ENCODE measurements around the gene IL17RC.
"Not testable (repeated sequence)": the region's sequence is repeated elsewhere in the genome, so short reads cannot be mapped to it uniquely, and the experiment has no call there.

The IL17RC gene

DNA sequence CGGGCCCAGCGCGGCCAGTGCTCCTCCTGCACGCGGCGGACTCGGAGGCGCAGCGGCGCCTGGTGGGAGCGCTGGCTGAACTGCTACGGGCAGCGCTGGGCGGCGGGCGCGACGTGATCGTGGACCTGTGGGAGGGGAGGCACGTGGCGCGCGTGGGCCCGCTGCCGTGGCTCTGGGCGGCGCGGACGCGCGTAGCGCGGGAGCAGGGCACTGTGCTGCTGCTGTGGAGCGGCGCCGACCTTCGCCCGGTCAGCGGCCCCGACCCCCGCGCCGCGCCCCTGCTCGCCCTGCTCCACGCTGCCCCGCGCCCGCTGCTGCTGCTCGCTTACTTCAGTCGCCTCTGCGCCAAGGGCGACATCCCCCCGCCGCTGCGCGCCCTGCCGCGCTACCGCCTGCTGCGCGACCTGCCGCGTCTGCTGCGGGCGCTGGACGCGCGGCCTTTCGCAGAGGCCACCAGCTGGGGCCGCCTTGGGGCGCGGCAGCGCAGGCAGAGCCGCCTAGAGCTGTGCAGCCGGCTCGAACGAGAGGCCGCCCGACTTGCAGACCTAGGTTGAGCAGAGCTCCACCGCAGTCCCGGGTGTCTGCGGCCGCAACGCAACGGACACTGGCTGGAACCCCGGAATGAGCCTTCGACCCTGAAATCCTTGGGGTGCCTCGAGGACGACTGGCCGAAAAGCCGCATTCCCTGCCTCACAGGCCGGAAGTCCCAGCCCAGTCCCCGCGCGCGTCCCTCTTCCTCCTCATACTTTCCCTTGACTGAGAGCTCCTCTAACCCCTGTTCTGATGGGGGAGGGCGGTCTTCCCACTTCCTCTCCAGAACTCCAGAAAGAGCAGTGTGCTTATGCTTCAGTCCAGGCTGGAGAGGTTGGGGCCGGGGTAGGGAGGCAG lies 1.4 kb upstream of the IL17RC start:
- DNase-seq (ENCODE audit: low read depth): no peak

DNA sequence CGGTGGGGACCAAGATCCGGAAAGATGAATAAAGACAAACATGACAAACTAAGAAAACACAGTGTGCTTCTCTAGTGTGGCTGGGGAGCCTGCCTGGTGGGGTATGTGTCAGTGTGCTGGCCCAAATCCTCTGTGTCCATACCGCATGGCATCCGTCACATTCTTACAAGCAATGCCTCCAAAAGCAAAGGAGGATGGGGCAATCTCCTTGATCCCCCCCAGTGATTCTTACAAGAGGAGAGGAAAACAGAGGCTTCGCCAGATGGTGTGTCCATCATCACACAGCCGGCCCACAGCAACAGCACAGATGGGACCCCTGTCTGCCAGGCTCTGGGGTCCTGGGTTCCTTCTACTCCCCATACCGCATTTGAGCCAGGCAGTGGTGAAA lies 558 bp upstream of the IL17RC start:
- no peak for DNase-seq (ENCODE audit: low read depth)

DNA sequence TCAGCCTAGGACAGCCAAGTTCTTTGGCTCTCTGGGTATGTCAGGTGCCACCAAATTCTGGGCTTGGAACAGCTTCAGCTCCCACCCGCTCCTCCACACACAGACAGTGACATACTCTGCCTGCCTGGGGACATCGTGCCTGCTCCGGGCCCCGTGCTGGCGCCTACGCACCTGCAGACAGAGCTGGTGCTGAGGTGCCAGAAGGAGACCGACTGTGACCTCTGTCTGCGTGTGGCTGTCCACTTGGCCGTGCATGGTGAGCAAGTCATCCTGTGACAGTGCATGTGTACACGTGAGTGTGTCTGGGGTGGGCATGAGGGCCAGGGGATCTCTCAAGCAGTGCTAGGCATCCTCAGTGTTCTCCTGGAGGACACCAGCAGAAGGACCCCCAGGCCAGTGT lies 922 bp downstream of the IL17RC start:
- DNase-seq (ENCODE audit: low read depth): no peak

DNA sequence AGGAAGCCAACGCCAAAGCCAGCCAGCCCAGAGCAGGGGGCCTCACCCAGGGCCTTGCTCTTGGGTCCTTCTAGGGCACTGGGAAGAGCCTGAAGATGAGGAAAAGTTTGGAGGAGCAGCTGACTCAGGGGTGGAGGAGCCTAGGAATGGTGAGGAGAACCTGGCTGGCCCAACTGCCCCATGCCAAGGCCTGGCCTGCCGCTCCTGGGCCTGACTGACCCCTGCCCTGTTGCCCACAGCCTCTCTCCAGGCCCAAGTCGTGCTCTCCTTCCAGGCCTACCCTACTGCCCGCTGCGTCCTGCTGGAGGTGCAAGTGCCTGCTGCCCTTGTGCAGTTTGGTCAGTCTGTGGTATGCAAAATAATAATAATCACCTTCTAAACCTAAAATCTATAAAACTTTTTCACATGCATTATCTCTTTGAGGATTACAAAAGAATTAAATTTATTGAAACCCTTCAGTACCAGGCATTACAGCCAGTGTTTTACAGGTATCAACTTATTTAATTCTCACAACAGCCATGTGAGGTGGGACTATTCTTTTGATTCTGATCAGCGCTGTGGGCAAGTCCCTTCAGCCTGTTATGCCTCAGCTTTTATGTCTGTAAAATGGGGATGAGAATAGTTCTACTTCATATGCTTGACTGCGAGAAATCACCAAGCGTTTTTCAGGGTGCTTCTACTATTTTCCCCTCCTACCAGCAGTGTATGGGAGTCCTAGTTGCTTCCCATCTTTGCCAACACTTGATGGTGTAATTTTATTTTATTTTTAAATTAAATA lies 1.6 kb downstream of the IL17RC start:
- DNase-seq (ENCODE audit: low read depth): no peak

DNA sequence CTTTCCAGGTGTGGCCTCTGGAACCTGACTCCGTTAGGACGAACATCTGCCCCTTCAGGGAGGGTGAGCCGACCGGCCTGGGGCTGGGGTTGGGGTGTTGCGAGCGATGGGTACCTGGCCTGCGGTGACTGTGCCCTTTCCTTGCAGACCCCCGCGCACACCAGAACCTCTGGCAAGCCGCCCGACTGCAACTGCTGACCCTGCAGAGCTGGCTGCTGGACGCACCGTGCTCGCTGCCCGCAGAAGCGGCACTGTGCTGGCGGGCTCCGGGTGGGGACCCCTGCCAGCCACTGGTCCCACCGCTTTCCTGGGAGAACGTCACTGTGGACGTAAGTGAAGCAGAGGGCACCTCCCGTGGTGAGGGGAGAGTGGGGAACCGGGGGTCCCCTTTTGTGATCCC lies 11.3 kb downstream of the IL17RC start:
- DNase-seq (ENCODE audit: low read depth): no peak

DNA sequence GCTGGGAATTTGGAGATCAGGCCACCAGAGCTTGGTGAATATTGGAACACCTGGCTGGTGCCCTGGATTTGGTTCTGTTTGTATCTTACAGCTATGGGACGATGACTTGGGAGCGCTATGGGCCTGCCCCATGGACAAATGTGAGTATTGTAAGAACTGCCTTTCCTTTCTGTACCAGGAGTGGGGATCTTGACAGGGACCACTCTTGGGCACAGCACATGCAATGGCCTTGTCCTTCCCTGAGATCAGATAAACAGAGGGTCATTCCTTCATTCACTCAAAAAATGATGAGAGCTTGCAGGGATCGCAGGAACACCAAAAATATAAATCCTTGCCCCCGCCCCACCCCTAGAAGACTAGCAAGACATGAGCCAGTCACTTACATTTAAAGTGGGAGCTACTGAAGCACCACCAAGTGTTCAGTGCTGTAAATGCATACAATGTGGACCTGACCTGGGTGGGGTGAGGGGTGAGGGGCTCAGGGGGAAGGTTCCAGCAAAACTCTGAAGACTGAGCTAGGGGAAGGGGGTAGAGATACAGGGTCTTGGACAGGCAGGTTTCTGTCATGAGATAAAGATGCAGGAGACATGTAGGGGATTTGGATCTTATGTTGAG lies 14.0 kb downstream of the IL17RC start:
- DNase-seq (ENCODE audit: low read depth): no peak

DNA sequence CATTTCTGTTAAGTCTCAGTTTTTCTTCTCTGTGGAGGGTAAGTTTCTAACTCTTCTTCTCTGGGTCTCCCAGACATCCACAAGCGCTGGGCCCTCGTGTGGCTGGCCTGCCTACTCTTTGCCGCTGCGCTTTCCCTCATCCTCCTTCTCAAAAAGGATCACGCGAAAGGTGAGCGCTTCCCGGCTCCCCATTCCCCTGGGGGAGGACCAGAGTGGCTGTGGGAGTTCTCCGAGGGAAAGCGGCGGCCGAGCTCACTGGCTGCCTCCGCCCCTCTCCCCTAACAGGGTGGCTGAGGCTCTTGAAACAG lies 15.6 kb downstream of the IL17RC start:
- no peak for DNase-seq (ENCODE audit: low read depth)

DNA sequence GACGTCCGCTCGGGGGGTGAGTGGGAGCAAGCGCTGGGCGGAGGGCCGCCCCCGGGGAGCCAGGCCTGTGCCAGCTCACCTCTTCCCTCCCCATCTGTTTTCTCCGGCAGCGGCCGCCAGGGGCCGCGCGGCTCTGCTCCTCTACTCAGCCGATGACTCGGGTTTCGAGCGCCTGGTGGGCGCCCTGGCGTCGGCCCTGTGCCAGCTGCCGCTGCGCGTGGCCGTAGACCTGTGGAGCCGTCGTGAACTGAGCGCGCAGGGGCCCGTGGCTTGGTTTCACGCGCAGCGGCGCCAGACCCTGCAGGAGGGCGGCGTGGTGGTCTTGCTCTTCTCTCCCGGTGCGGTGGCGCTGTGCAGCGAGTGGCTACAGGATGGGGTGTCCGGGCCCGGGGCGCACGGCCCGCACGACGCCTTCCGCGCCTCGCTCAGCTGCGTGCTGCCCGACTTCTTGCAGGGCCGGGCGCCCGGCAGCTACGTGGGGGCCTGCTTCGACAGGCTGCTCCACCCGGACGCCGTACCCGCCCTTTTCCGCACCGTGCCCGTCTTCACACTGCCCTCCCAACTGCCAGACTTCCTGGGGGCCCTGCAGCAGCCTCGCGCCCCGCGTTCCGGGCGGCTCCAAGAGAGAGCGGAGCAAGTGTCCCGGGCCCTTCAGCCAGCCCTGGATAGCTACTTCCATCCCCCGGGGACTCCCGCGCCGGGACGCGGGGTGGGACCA lies 16.1 kb downstream of the IL17RC start:
- peak; percentile 91 for DNase-seq (ENCODE audit: low read depth)

DNA sequence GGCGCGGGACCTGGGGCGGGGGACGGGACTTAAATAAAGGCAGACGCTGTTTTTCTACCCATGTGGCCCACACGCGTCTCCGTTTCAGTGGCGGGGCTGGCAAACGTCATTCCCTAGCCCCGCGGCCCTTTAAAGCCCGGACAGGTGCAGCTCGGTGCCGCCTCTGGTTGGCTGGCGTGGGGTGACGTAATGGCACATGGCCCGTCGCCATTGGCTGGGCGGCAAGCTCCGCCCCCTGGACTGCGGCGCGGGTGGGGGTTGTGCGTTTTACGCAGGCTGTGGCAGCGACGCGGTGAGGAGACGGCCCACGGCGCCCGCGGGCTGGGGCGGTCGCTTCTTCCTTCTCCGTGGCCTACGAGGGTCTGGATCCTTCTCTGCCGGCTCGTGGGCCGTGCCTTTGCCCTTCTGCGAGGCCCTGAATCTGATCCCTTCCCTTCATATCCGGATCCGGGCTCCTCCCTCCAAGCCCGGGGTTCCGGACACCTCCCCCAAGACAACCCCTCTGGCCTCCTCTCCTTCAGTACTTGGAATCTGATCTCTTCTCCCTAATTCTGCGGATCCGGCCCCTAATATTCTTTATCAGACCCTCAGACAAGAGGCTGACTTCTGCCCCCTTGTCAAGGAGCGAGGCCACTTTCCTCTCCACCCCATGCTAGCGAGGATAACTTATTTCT lies 16.8 kb downstream of the IL17RC start, which contains the start of gene CRELD1:
Gene CRELD1 (plus strand): TSS at position 274 of the 674 bp plus-strand sequence. CDS start 605 bp downstream, outside the sequence.
- DNase-seq (ENCODE audit: low read depth): peak; percentile 97

DNA sequence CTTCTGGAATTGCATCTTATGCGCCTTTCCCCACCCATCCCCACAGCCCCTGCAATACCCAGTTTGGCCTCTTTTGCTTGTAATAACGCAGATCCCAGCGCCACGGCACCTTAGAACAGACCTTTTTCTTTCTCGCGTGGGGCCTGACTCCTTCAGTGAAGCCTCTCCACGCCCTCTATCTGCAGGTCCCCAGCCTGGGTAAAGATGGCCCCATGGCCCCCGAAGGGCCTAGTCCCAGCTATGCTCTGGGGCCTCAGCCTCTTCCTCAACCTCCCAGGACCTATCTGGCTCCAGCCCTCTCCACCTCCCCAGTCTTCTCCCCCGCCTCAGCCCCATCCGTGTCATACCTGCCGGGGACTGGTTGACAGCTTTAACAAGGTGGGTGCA lies 17.3 kb downstream of the IL17RC start:
- no peak for DNase-seq (ENCODE audit: low read depth)

DNA sequence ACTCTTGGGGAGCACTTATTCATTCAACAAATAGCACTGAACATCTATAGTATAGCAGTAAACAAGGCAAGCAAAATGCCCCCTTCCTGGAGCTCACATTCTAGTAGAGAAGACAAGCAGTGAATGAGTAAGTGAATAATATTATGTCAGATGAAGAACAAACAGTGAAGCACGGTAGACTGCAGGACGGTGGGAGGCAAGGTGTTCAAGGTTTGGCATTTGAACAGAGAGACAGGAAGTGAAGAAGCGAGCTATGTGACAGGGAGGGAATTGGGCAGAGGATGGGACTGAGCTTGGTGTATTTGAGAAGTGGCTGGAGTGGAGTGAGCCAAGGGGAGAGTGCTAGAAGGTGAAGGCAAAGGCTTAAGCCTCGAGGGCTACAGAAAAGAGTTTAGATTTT lies 18.1 kb downstream of the IL17RC start:
- DNase-seq (ENCODE audit: low read depth): no peak

DNA sequence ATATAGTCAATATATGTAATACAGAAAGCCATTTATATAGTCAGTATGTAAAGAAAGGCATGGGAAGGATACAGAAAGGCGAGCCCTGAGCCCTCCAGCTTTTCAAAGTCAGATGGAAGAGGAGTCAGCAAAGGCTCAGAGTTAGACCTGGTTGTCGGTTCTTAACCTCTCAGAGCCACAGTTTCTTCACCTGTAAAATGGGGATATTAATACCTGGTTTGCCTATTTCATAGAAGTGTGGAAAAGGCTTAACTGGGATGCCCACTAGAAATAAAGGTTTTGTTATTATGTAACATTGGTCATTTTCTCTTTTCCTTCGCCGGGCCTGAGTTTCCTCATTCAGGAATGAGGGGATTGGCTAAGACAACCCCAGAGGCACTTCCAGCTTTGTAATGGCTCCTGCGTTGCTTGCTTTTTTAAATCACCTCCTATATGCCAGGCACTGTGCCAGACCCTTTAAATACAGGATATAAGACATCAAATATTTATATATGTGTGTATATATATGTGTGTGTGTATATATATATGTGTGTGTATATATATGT lies 19.1 kb downstream of the IL17RC start:
- DNase-seq (ENCODE audit: low read depth): no peak

DNA sequence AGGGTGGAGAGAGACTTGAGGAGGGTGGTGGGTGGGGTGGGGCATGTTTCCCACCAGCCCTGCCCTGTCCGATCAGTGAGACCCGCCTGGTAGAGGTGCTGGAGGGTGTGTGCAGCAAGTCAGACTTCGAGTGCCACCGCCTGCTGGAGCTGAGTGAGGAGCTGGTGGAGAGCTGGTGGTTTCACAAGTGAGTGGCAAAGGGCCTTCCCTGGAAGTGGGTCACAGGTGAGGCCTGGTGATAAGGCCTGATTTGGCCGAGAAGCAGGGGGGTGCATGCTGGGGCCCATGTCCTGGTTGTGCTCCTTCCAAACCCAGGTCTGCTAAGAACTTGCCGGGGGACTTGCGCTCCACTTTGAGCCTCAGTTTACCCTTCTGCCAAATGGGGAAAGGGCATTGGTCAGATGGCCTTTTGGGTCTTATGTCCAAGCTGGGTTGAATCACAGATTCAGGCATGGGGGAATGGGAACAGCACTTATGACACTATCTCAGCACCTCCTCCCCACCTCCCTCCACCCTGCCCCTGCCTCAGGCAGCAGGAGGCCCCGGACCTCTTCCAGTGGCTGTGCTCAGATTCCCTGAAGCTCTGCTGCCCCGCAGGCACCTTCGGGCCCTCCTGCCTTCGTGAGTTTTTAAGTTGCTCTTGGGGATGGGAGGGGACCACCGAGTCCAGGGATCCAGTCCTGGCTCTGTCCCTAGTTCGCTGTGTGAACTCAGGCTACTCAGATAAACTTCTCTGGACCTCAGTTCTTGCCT lies 20.8 kb downstream of the IL17RC start:
- DNase-seq (ENCODE audit: low read depth): no peak

DNA sequence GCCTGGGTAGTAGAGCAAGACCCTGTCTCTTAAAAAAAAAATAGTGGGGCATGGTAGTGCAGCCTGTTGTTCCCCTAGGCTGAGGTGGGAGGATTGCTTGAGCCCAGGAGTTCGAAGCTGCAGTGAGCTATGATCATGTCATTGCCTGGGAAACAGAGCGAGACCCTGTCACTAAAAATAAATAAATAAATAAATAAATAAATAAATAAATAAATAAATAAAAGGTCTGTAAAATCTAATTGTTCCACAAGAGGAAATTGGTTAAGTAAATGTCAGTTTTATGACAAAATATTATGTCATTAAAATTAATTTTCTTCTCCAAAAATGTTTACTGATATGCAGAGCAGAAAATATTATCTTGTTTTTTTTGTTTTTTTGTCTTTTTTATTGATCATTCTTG lies 22.1 kb downstream of the IL17RC start:
- no peak for DNase-seq (ENCODE audit: low read depth)

DNA sequence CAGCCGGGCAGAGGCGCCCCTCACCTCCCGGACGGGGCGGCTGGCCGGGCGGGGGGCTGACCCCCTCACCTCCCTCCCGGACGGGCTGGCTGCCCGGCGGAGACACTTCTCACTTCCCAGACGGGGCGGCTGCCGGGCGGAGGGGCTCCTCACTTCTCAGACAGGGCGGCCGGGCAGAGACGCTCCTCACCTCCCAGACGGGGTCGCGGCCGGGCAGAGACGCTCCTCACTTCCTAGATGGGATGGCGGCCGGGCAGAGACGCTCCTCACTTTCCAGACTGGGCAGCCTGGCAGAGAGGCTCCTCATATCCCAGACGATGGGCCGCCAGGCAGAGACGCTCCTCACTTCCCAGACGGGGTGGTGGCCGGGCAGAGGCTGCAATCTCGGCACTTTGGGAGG lies 23.0 kb downstream of the IL17RC start:
- DNase-seq (ENCODE audit: low read depth): not testable (repeated sequence)

DNA sequence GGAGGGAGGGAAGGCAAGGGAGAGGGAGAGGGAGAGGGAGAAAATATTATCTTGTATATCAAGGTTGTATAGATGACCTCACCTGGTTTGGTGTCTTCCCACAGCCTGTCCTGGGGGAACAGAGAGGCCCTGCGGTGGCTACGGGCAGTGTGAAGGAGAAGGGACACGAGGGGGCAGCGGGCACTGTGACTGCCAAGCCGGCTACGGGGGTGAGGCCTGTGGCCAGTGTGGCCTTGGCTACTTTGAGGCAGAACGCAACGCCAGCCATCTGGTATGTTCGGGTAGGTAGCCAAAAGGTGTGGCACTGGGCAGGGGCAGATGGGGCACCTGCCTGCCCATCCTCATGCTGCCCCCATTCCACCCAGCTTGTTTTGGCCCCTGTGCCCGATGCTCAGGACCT lies 23.8 kb downstream of the IL17RC start:
- DNase-seq (ENCODE audit: low read depth): no peak

DNA sequence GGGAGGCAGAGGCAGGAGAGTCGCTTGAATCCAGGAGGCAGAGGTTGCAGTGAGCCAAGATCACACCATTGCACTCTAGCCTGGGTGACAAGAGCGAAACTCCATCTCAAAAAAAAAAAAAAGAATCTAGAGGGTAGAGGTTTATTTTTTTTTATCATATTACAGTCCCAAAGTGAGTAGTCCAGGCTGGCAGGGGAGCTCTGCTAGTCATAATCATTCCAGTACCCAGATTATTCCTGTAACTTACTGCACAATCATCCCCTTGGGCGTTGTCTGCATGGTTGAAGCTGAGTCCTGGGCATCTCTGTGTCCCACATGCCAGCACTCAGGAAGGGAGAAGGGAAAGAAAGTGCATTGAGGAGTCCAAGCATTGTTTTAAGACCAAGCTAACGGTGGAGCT lies 25.3 kb downstream of the IL17RC start:
- DNase-seq (ENCODE audit: low read depth): no peak

DNA sequence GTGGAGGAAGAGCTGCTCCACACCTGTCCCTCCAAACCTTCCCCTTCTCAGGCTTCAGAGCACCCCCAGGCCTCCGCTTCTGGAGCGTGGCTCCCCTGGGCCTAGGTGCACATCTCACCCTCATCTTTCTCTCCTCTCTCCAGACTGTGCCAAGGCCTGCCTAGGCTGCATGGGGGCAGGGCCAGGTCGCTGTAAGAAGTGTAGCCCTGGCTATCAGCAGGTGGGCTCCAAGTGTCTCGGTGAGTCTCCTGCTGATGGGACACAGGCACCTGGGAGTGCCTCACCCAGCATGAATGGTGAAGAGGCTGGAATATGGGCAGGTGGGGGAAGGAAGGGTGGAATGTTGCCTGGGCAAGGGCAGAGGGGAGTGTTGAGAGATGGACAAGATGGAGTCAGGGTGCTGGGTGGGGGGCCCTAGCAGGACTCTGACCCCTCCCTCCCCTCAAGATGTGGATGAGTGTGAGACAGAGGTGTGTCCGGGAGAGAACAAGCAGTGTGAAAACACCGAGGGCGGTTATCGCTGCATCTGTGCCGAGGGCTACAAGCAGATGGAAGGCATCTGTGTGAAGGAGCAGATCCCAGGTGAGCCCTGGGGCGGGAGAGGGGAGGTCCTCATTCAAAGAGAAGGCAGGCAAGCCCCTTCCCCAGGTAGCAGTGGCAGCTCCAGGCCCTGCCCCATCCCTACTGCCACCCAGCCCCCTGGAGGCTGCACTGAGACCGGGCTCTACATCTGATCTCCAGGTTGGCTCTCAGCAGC lies 26.2 kb downstream of the IL17RC start:
- no peak for DNase-seq (ENCODE audit: low read depth)

DNA sequence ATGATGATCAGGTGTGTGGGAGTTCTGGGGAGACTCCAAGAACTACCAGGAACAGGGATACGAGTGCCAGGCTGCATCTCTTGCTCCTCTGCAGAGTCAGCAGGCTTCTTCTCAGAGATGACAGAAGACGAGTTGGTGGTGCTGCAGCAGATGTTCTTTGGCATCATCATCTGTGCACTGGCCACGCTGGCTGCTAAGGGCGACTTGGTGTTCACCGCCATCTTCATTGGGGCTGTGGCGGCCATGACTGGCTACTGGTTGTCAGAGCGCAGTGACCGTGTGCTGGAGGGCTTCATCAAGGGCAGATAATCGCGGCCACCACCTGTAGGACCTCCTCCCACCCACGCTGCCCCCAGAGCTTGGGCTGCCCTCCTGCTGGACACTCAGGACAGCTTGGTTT lies 27.4 kb downstream of the IL17RC start:
- no peak for DNase-seq (ENCODE audit: low read depth)

DNA sequence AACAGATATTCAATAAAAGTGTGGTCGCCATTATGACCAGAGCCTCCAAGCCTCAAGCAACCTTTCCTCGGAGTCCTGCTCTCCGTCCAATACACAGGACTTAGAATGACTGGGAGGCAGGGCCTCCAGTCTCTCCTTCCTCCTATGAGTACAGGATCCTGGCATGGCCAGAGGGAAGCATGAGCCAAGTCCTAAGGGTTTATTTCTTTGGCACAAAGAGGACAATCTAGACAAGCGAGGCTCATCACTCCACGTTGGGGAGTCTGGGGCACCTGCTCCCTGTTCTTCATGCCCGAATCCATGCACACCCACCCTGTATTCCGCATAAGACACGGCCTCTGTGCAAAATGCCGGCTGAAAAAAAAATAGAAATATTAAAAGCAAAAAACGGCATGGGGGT lies 28.5 kb downstream of the IL17RC start:
- DNase-seq (ENCODE audit: low read depth): no peak

Measured in stimulated activated CD4-positive, alpha-beta T cell treated with anti-CD3 and anti-CD28 coated beads, Interleukin-2, amount 100 ng/mL, for 4 hours (primary cell).